ENCODE results near the gene CORO7. TPM values are rescaled to one million over a fixed set of nuclear protein-coding genes. Genes with fewer than 3 reads are reported as not detected.

CORO7 gene
- total RNA-seq (2014; rRNA removed; shearing (Covaris generic)), result 48.2 and 49.7 TPM in 2 replicates

DNA sequence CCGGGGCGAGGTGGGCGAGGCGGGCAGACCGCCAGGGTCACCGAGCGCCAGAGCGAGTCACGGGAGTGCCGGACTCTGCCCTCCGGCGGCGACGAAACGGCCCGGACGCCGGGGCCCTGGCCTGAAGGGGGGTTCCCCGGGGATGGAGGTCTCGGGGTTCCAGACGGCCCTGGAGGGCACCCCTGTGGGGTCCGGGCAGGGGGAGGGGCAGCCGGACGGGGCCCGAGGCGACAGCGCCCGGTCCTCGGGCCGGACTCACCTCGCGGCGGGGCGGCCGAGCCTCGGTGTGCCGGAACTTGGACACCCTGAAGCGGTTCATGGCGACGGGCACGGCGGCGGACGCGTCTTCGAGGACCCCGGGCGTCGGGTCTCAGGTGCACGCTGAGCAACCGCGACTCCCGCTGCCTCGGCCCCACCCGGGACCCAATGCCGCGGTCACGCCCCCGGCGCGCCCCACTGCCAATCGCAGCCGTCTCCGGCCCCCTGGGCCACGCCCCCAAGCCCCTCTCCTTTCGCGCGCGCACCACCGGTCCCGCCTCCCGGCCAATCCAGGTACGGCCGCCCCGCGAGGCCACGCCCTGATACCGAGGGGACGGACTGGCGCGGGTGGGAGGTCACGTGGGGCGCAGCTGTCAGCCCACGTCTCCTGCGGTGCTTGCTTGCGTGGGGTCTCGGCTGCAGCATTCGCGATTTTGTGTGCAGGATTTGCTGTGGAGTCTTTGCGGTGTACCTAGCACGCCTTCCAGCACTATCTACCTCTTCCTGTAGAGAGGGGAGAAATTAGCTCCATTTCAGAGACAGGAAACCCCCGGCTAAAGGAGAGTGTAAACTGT lies at the start of gene CORO7:
TSS of gene CORO7 (minus strand) at position 397 of the 833 bp plus-strand sequence. CDS start at position 319, 78 bp downstream.
- peak; percentile 95 to 96 for DNase-seq
- Histone ChIP-seq H3K27me3 (no peaks in the 10 kb centered on the region), H3K36me3 (no peaks in the 10 kb centered on the region), H3K27ac (peak within 1 kb of the TSS; percentile 79), H3K9me3 (replicated peaks) (no peaks in the 10 kb centered on the region), H3K4me1 (peaks cover 33% of the 10 kb centered on the region), H3K4me3 (peak within 1 kb of the TSS; percentile 90)

DNA sequence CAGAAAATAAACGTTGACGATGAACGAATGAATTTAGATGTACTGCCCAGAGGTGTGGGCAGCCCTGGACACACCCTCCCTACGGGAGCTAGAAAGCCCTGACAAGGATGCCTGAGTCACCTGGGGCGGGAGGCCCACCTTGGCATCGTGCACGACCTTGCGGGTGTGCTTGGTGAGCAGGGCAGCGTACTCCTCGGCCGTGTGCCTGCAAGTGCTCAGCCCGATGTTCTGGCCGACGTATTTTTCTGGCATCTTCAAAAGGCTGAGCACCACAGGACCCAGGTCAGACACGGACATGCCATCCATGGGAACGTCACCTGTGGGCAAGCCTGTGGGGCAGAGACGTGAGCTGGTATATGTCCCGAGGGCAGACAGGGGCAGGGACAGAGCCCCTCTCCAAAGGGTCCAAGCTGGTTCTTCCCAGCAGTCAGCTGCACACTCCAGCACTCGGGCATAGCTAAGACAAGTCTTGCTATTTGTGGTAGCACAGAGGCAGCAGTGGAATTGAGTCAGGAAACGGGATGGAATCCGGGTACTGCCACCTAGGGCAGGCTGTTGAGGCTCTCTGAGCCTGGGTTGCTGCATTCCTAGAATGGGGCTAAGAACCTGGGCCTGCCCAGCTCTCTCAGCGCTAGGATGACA lies 47.2 kb upstream of the CORO7 start:
- Histone ChIP-seq H3K27ac (no peak overlapping the region), H3K36me3 (peaks cover 2% of the 10 kb centered on the region; the same call in 1 of the 2 replicates), H3K4me1 (no peaks in the 10 kb centered on the region), H3K9me3 (replicated peaks) (no peaks in the 10 kb centered on the region), H3K4me3 (no peak overlapping the region), H3K27me3 (no peaks in the 10 kb centered on the region)
- DNase-seq, result no peak

DNA sequence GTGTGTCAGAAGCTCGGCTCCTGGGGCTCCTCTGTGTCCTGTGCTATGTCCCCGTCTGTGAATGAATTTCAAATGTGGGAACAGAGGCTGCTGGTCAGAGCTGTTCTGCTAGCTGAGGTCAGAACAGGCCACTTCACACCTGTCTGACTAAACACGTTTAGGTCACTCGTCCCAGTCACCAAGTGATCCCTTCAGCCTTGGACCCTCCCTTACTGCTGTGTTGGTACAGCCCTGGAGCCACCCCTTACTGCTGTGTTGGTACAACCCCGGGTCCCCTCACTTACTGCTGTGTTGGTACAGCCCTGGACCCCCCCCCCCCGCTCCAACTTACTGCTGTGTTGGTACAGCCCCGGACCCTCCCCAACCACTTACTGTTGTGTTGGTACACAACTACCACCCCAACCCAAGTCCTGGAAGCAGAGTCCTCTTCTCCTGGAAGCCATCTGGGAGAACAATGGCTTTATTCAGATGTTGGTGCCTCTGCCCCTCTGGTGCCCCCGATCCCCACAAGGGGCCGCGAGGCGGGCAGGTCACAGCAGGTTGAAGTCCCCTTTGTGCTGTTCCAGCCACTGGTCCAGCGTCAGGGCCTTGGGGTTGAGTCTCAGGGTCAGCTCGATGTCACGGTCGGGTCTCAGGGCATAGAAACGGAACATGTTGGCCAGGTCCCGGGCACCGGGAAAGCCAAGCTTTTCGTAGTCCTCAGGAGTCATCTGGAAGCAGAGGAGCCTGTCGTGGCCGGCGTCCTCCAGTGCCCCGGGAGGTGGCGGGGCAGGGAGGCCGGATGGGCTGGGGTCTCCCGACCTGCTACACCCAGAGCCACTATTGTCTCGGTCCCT lies 45.1 kb upstream of the CORO7 start:
- no peaks in the 10 kb centered on the region for H3K27me3 ChIP-seq
- DNase-seq, result peak in 1 of 2 experiments; percentile 26

DNA sequence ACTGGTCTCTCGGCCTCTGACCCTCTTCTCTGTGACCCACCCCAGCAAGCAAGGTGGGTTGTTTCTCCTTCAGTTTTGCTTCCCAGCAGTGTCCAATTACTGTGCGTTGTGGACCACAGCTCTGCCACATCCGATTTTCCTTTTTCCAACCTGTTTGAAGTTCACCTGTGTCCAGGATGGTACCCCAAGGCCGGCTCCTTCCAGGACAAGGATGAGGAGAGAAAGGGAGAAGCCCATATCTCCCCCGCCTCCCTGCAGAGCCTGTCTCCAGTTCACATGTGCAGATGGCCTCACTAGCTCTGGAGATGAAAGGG lies 44.5 kb upstream of the CORO7 start:
- peaks cover 6% of the 10 kb centered on the region for H3K36me3 ChIP-seq
- H3K4me1 ChIP-seq, result peaks cover 3% of the 10 kb centered on the region; the same call in 1 of the 2 replicates
- H3K9me3 ChIP-seq (replicated peaks), result no peaks in the 10 kb centered on the region
- H3K27me3 ChIP-seq, result no peaks in the 10 kb centered on the region
- H3K4me3 ChIP-seq, result no peak overlapping the region
- no peak for DNase-seq
- no peak overlapping the region for H3K27ac ChIP-seq

More for the DNA sequence above, 45.1 kb upstream of the CORO7 start:
- H3K4me1 ChIP-seq, result no peaks in the 10 kb centered on the region
- no peaks in the 10 kb centered on the region for H3K9me3 ChIP-seq (replicated peaks)
- H3K4me3 ChIP-seq, result no peak overlapping the region
- no peak overlapping the region for H3K27ac ChIP-seq
- peaks cover 6% of the 10 kb centered on the region for H3K36me3 ChIP-seq

DNA sequence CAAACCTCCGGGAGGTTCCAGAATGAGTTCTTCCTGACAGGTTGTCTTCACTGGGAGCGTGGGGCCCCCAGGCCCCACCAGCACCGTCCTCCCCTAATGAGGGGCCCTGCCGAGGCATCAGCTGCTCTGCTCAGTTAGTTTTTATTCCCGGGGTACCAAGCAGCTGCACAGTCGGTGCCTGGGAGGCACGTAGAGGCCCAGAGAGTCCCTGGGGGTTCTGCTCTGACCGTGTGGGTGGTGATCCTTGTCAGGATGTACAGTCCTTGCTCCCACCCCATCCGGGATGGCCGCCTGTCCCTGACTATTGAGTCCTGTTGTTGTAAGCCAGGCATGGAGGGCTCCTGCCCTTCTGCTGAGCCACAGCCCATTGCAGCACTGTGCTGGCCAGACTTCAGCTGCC lies 39.6 kb upstream of the CORO7 start:
- no peak overlapping the region for H3K27ac ChIP-seq
- DNase-seq, result peak; percentile 53 to 59
- H3K27me3 ChIP-seq, result no peaks in the 10 kb centered on the region
- no peaks in the 10 kb centered on the region for H3K9me3 ChIP-seq (replicated peaks)
- H3K36me3 ChIP-seq, result peaks cover 23% of the 10 kb centered on the region
- peaks cover 39% of the 10 kb centered on the region for H3K4me1 ChIP-seq
- no peak overlapping the region for H3K4me3 ChIP-seq

DNA sequence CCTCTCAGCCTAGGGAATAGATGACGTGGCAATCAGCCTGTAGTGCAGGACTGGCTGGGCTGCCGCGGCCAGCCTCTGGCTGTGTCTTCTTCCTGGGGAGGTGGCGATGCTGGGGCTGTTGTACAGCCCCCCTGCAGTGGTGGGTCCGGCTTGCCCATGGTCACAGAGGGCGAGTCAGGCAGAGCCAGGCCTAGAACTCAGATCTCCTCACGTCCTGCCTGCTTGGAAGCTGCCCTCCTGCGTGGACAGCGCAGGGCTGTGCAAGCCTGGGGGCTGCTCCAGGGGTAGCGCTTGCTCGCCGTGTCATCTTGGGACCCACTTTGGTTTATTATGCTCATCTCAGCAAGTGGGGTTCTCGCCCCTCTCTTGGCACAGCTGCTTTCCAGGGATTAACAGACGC lies 38.7 kb upstream of the CORO7 start:
- no peak for DNase-seq
- peaks cover 24% of the 10 kb centered on the region for H3K36me3 ChIP-seq

DNA sequence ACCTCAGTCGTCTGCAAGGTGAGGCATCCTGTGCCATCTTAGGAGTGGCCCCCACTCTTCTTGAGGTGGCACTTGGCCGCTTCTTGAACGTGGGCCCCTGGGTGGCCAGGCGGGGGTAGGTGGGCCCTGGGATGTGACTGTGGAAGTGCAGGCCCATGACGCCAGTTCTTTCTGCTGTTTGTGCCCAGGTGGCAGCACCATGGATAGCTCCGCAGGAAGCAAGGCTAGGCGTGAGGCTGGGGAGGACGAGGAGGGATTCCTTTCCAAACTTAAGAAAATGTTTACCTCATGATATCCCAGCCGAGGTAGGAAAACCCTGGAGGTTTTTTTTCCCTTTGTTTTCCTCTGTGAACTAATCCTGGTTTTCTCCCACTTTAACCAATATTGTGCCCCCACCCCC lies 38.2 kb upstream of the CORO7 start:
- H3K9me3 ChIP-seq (replicated peaks), result no peaks in the 10 kb centered on the region
- no peak overlapping the region for H3K4me3 ChIP-seq
- no peaks in the 10 kb centered on the region for H3K27me3 ChIP-seq
- peaks cover 51% of the 10 kb centered on the region for H3K4me1 ChIP-seq
- DNase-seq, result peak; percentile 45 to 53
- H3K27ac ChIP-seq, result no peak overlapping the region
- H3K36me3 ChIP-seq, result peaks cover 24% of the 10 kb centered on the region

More for the DNA sequence above, 38.7 kb upstream of the CORO7 start:
- H3K27ac ChIP-seq, result no peak overlapping the region
- no peaks in the 10 kb centered on the region for H3K27me3 ChIP-seq
- H3K4me3 ChIP-seq, result no peak overlapping the region
- H3K9me3 ChIP-seq (replicated peaks), result no peaks in the 10 kb centered on the region
- peaks cover 47% of the 10 kb centered on the region for H3K4me1 ChIP-seq

DNA sequence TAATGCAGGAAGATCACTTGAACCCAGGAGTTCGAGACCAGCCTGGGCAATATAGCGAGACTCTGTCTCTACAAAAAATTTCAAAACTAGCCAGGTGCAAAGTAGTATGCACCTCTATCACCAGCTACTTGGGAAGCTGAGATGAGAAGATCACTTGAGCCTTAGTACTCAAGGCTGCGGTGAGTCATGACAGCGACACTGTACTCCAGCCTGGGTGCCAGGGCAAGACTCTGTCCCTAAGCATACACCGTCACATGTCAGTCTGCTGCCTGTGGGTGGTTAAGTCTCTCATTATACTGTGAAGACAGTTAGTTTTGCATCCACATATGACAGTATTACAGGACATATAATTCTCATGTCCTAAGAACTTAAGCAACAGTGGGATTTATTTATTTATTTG lies 36.3 kb upstream of the CORO7 start:
- Histone ChIP-seq H3K36me3 (peaks cover 31% of the 10 kb centered on the region), H3K27me3 (no peaks in the 10 kb centered on the region), H3K4me3 (no peak overlapping the region), H3K27ac (no peak overlapping the region), H3K9me3 (replicated peaks) (no peaks in the 10 kb centered on the region), H3K4me1 (peaks cover 51% of the 10 kb centered on the region)
- DNase-seq, result no peak

DNA sequence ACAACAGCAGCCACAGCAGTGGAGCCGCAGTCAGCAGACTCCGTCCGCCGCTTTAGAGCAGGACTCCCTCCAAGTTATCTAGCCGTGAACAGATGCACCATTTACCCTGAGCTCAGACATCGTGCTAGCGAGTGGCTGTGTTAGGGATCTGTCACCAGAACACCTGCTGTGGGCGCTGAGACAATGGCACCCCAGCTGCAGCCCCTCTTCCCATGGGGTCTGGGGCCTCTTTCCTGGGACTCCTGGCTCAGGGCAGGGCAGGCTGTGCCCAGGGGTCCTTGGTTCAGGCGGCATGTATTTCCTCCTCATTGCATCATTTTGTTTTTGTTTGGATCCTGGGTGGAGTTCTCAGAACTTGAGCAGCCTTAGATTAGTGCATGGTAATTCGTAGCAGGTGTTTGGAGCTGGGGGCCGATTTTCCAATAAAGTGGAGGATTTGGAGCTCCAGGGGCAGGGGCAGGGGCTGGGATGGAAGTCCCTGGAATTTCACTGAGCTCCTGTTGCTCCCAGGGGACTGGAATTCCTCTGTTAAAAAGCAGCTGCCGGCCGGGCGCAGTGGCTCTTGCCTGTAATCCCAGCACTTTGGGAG lies 34.6 kb upstream of the CORO7 start:
- Histone ChIP-seq H3K27ac (peak overlapping the region; percentile 67), H3K9me3 (replicated peaks) (no peaks in the 10 kb centered on the region), H3K27me3 (no peaks in the 10 kb centered on the region), H3K4me1 (peaks cover 49% of the 10 kb centered on the region), H3K4me3 (no peak overlapping the region), H3K36me3 (peaks cover 45% of the 10 kb centered on the region)
- peak; percentile 93 to 95 for DNase-seq

DNA sequence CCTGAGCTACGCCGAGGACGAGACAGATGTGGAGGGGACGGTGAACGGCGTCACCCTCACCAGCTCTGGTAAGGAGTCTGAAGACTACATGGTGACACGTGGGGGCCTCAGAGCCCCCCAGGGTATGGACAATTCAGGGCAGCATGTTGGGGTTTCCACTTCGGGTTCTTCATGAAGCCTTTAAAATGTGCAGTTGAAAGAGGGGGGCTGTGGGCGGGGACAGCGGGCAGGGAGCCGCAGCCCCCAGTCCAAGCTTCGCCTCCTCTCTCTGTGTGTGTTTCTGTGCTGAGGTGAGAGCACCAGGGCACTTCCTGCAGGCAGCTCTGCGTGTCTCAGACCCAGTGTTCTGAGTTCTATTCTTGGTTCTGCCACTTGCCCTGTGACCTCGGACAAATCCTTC lies 34.0 kb upstream of the CORO7 start:
- H3K4me1 ChIP-seq, result peaks cover 43% of the 10 kb centered on the region
- DNase-seq, result no peak
- no peaks in the 10 kb centered on the region for H3K27me3 ChIP-seq
- H3K4me3 ChIP-seq, result no peak overlapping the region
- no peaks in the 10 kb centered on the region for H3K9me3 ChIP-seq (replicated peaks)
- H3K27ac ChIP-seq, result peak overlapping the region; percentile 67
- peaks cover 51% of the 10 kb centered on the region for H3K36me3 ChIP-seq

DNA sequence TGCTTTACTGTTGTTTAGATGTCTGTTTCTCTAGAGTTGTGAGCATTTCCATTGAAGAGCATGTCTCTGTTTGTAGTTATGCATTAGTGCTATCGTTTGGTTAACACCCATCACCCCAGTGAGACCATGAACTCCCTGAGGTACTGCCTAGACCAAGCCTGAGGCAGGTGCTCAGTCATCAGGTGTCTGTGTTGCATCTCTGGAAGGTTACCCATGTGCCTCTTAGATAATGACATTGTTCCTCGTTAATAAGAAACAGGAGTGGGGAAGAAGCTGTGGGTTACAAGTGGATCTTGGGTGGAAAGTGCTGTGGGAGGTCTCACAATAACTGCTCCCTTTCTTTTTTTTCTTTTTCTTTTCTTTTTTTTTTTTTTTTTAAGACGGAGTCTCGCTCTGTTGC lies 27.6 kb upstream of the CORO7 start:
- Histone ChIP-seq H3K36me3 (peaks cover 60% of the 10 kb centered on the region), H3K27me3 (no peaks in the 10 kb centered on the region), H3K9me3 (replicated peaks) (no peaks in the 10 kb centered on the region), H3K4me1 (no peaks in the 10 kb centered on the region), H3K4me3 (no peak overlapping the region), H3K27ac (no peak overlapping the region)
- no peak for DNase-seq

DNA sequence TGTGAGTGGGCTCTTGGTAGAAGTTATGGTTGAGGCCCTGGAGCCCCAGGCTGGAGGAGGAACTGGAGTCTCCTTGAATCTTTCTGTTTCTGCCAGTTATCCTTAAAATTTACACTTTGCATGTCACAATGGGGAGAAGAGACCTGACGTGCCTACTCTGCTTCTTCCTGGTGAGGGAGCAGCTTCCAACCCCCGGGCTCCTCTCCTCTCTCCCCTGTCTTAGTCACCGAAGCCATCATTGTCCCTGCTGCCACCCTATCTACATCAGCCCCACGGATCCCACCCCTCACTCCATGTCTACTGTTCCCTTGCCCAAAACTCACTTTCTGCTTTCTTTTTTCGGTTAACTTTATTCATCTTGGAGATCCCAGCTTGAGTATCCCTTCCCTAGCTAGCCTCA lies 26.9 kb upstream of the CORO7 start:
- H3K4me3 ChIP-seq, result no peak overlapping the region
- H3K4me1 ChIP-seq, result no peaks in the 10 kb centered on the region
- peaks cover 52% of the 10 kb centered on the region for H3K36me3 ChIP-seq
- no peak for DNase-seq
- no peaks in the 10 kb centered on the region for H3K9me3 ChIP-seq (replicated peaks)
- H3K27ac ChIP-seq, result no peak overlapping the region
- no peaks in the 10 kb centered on the region for H3K27me3 ChIP-seq

DNA sequence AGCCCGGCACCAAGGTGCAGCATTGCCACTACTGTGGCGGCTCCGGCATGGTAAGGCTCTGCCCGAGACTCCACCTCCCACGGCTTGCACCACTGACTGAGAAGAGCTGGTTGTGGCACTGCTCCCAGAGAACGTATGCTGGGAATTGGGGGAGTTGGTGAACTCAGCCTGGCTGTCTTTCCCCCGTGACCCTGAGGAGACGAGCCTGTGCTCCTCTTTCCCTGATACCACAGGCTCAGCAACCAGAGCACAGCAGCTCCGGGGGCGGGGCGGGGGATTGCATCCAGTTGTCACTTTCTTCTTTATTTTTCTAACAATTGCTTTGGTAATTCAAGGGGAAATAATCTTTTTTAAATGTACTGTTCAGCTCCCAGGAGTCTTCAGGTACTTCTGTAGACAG lies 26.0 kb upstream of the CORO7 start:
- H3K36me3 ChIP-seq, result peaks cover 51% of the 10 kb centered on the region
- no peaks in the 10 kb centered on the region for H3K27me3 ChIP-seq
- no peak overlapping the region for H3K4me3 ChIP-seq
- no peaks in the 10 kb centered on the region for H3K9me3 ChIP-seq (replicated peaks)
- DNase-seq, result no peak
- no peaks in the 10 kb centered on the region for H3K4me1 ChIP-seq
- H3K27ac ChIP-seq, result no peak overlapping the region

DNA sequence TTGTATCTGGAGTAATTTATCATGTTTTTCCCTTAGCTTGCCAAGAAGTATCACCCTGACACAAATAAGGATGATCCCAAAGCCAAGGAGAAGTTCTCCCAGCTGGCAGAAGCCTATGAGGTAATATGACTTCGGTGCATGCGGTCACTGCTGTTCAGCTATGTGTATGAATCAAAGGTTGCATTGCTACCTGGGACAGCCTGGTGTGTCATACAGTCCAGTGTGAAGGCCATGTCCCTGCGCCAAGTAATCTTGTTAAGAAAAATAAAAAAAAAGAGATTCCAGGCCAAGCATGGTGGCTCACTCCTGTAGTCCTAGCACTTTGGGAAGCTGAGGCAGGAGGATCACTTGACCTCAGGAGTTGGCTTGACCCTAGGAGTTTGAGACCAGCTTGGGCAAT lies 21.0 kb upstream of the CORO7 start:
- Histone ChIP-seq H3K27me3 (no peaks in the 10 kb centered on the region), H3K27ac (no peak overlapping the region), H3K36me3 (peaks cover 35% of the 10 kb centered on the region), H3K9me3 (replicated peaks) (no peaks in the 10 kb centered on the region), H3K4me3 (no peak overlapping the region), H3K4me1 (no peaks in the 10 kb centered on the region)
- DNase-seq, result no peak
